ENCODE results near the gene SFXN5.

The SFXN5 gene

GRCh38 chr2:72933646-72934151 is 137.8 kb downstream of the SFXN5 start:
- no peak for DNase-seq

- no peak for DNase-seq
Observed at GRCh38 chr2:72933207-72933606, 138.3 kb downstream of the SFXN5 start.

- no peak for DNase-seq
Observed at GRCh38 chr2:72932805-72933204, 138.7 kb downstream of the SFXN5 start.

- no peak for DNase-seq
Observed at GRCh38 chr2:72932045-72932740, 139.3 kb downstream of the SFXN5 start.

- DNase-seq: no peak
Observed at GRCh38 chr2:72931280-72931910, 140.1 kb downstream of the SFXN5 start.

GRCh38 chr2:72929010-72929409 is 142.5 kb downstream of the SFXN5 start:
- DNase-seq: peak; percentile 8

GRCh38 chr2:72927619-72928550 is 143.6 kb downstream of the SFXN5 start:
- DNase-seq: peak; percentile 17

- no peak for DNase-seq
Observed at GRCh38 chr2:72926811-72927465, 144.6 kb downstream of the SFXN5 start.

GRCh38 chr2:72926368-72926767 is 145.1 kb downstream of the SFXN5 start:
- DNase-seq: no peak

GRCh38 chr2:72925328-72925943 is 146.1 kb downstream of the SFXN5 start:
- peak; percentile 23 for DNase-seq

GRCh38 chr2:72924353-72925240 is 146.9 kb downstream of the SFXN5 start:
- DNase-seq: peak; percentile 31

- DNase-seq: peak; percentile 25
Observed at GRCh38 chr2:72923833-72924352, 147.6 kb downstream of the SFXN5 start.

- DNase-seq: peak; percentile 17
Observed at GRCh38 chr2:72921853-72922252, 149.7 kb downstream of the SFXN5 start.

GRCh38 chr2:72921088-72921851 is 150.2 kb downstream of the SFXN5 start:
- peak; percentile 26 for DNase-seq

GRCh38 chr2:72920318-72921087 is 151.0 kb downstream of the SFXN5 start:
- DNase-seq: no peak

GRCh38 chr2:72919414-72920317 is 151.8 kb downstream of the SFXN5 start:
- no peak for DNase-seq

GRCh38 chr2:72917877-72918553 is 153.5 kb downstream of the SFXN5 start:
- peak; percentile 31 for DNase-seq

Measured in activated CD4-positive, CD25-positive, alpha-beta regulatory T cell treated with anti-CD3 and anti-CD28 coated beads, Interleukin-2, amount 50 U/mL, for 72 hours (primary cell).